ENCODE measurements around the gene ZNF337.

Gene ZNF337

GRCh38 chr20:25696371-25697131, at the start of gene ZNF337:
Gene ZNF337, minus strand, starts transcription at chr20:25696853. Its CDS starts 10,436 bp downstream, at chr20:25686417.
- H3K4me3 ChIP-seq (ENCODE audit: low read length): peak within 1 kb of the TSS; percentile 83
- DNase-seq (ENCODE audit: low read depth, low spot score): peak; percentile 87
- no peaks in the 10 kb centered on the region for H3K27me3 ChIP-seq (ENCODE audit: control insufficient read depth, insufficient read depth, low read length)
- no peak within 1 kb of the TSS for H3K27ac ChIP-seq (ENCODE audit: low read length)
- H3K9me3 ChIP-seq (ENCODE audit: control insufficient read depth, insufficient read depth, low read length): no peaks in the 10 kb centered on the region
- WGBS (ENCODE audit: insufficient coverage, insufficient read length): no CpG with 5 or more reads among the region's 82 CpGs
- no peaks in the 10 kb centered on the region for H3K4me1 ChIP-seq (ENCODE audit: control insufficient read depth, insufficient read depth, low read length)
- H3K36me3 ChIP-seq (ENCODE audit: control insufficient read depth, insufficient read depth, low read length): no peaks in the 10 kb centered on the region; the same call in 1 of the 2 replicates

GRCh38 chr20:25745738-25746137, 49.1 kb upstream of the ZNF337 start:
- H3K4me3 ChIP-seq (ENCODE audit: low read length): no peak overlapping the region
- no peaks in the 10 kb centered on the region for H3K36me3 ChIP-seq (ENCODE audit: control insufficient read depth, insufficient read depth, low read length)
- no peaks in the 10 kb centered on the region for H3K27me3 ChIP-seq (ENCODE audit: control insufficient read depth, insufficient read depth, low read length)
- DNase-seq (ENCODE audit: low read depth, low spot score): no peak
- H3K27ac ChIP-seq (ENCODE audit: low read length): no peak overlapping the region
- WGBS (ENCODE audit: insufficient coverage, insufficient read length): no CpG with 5 or more reads among the region's 1 CpG
- H3K9me3 ChIP-seq (ENCODE audit: control insufficient read depth, insufficient read depth, low read length): no peaks in the 10 kb centered on the region
- no peaks in the 10 kb centered on the region for H3K4me1 ChIP-seq (ENCODE audit: control insufficient read depth, insufficient read depth, low read length)

GRCh38 chr20:25745100-25745499, 48.4 kb upstream of the ZNF337 start:
- WGBS (ENCODE audit: insufficient coverage, insufficient read length): no CpG with 5 or more reads among the region's 4 CpGs
- Histone ChIP-seq H3K9me3 (ENCODE audit: control insufficient read depth, insufficient read depth, low read length) (no peaks in the 10 kb centered on the region), H3K36me3 (ENCODE audit: control insufficient read depth, insufficient read depth, low read length) (no peaks in the 10 kb centered on the region), H3K27me3 (ENCODE audit: control insufficient read depth, insufficient read depth, low read length) (no peaks in the 10 kb centered on the region), H3K4me3 (ENCODE audit: low read length) (no peak overlapping the region), H3K4me1 (ENCODE audit: control insufficient read depth, insufficient read depth, low read length) (no peaks in the 10 kb centered on the region), H3K27ac (ENCODE audit: low read length) (no peak overlapping the region)
- DNase-seq (ENCODE audit: low read depth, low spot score): no peak

- Histone ChIP-seq H3K9me3 (ENCODE audit: control insufficient read depth, insufficient read depth, low read length) (no peaks in the 10 kb centered on the region), H3K27ac (ENCODE audit: low read length) (no peak overlapping the region), H3K27me3 (ENCODE audit: control insufficient read depth, insufficient read depth, low read length) (no peaks in the 10 kb centered on the region), H3K36me3 (ENCODE audit: control insufficient read depth, insufficient read depth, low read length) (no peaks in the 10 kb centered on the region), H3K4me3 (ENCODE audit: low read length) (no peak overlapping the region), H3K4me1 (ENCODE audit: control insufficient read depth, insufficient read depth, low read length) (no peaks in the 10 kb centered on the region)
- DNase-seq (ENCODE audit: low read depth, low spot score): no peak
- no CpG with 5 or more reads among the region's 2 CpGs for WGBS (ENCODE audit: insufficient coverage, insufficient read length)
Observed at GRCh38 chr20:25744261-25744660, 47.6 kb upstream of the ZNF337 start.

- Histone ChIP-seq H3K4me1 (ENCODE audit: control insufficient read depth, insufficient read depth, low read length) (no peaks in the 10 kb centered on the region), H3K27ac (ENCODE audit: low read length) (no peak overlapping the region), H3K4me3 (ENCODE audit: low read length) (no peak overlapping the region), H3K9me3 (ENCODE audit: control insufficient read depth, insufficient read depth, low read length) (no peaks in the 10 kb centered on the region), H3K36me3 (ENCODE audit: control insufficient read depth, insufficient read depth, low read length) (no peaks in the 10 kb centered on the region), H3K27me3 (ENCODE audit: control insufficient read depth, insufficient read depth, low read length) (no peaks in the 10 kb centered on the region)
- DNase-seq (ENCODE audit: low read depth, low spot score): no peak
Observed at GRCh38 chr20:25741088-25741487, 44.4 kb upstream of the ZNF337 start.

GRCh38 chr20:25739615-25740320, 43.1 kb upstream of the ZNF337 start:
- no peak for DNase-seq (ENCODE audit: low read depth, low spot score)
- Histone ChIP-seq H3K36me3 (ENCODE audit: control insufficient read depth, insufficient read depth, low read length) (no peaks in the 10 kb centered on the region), H3K4me3 (ENCODE audit: low read length) (no peak overlapping the region), H3K27ac (ENCODE audit: low read length) (no peak overlapping the region), H3K27me3 (ENCODE audit: control insufficient read depth, insufficient read depth, low read length) (no peaks in the 10 kb centered on the region), H3K9me3 (ENCODE audit: control insufficient read depth, insufficient read depth, low read length) (no peaks in the 10 kb centered on the region), H3K4me1 (ENCODE audit: control insufficient read depth, insufficient read depth, low read length) (no peaks in the 10 kb centered on the region)
- no CpG with 5 or more reads among the region's 3 CpGs for WGBS (ENCODE audit: insufficient coverage, insufficient read length)

- no peaks in the 10 kb centered on the region for H3K4me1 ChIP-seq (ENCODE audit: control insufficient read depth, insufficient read depth, low read length)
- DNase-seq (ENCODE audit: low read depth, low spot score): no peak
- H3K27ac ChIP-seq (ENCODE audit: low read length): no peak overlapping the region
- no peaks in the 10 kb centered on the region for H3K27me3 ChIP-seq (ENCODE audit: control insufficient read depth, insufficient read depth, low read length)
- H3K9me3 ChIP-seq (ENCODE audit: control insufficient read depth, insufficient read depth, low read length): no peaks in the 10 kb centered on the region
- no peak overlapping the region for H3K4me3 ChIP-seq (ENCODE audit: low read length)
- no peaks in the 10 kb centered on the region for H3K36me3 ChIP-seq (ENCODE audit: control insufficient read depth, insufficient read depth, low read length)
- no CpG with 5 or more reads among the region's 2 CpGs for WGBS (ENCODE audit: insufficient coverage, insufficient read length)
Observed at GRCh38 chr20:25738198-25738597, 41.5 kb upstream of the ZNF337 start.

GRCh38 chr20:25733903-25734302, 37.2 kb upstream of the ZNF337 start:
- no peak overlapping the region for H3K4me3 ChIP-seq (ENCODE audit: low read length)
- H3K27ac ChIP-seq (ENCODE audit: low read length): no peak overlapping the region
- no peaks in the 10 kb centered on the region for H3K27me3 ChIP-seq (ENCODE audit: control insufficient read depth, insufficient read depth, low read length)
- H3K4me1 ChIP-seq (ENCODE audit: control insufficient read depth, insufficient read depth, low read length): no peaks in the 10 kb centered on the region
- no peaks in the 10 kb centered on the region for H3K9me3 ChIP-seq (ENCODE audit: control insufficient read depth, insufficient read depth, low read length)
- H3K36me3 ChIP-seq (ENCODE audit: control insufficient read depth, insufficient read depth, low read length): no peaks in the 10 kb centered on the region
- no peak for DNase-seq (ENCODE audit: low read depth, low spot score)

GRCh38 chr20:25730862-25731261, 34.2 kb upstream of the ZNF337 start:
- Histone ChIP-seq H3K9me3 (ENCODE audit: control insufficient read depth, insufficient read depth, low read length) (no peaks in the 10 kb centered on the region), H3K4me1 (ENCODE audit: control insufficient read depth, insufficient read depth, low read length) (no peaks in the 10 kb centered on the region), H3K36me3 (ENCODE audit: control insufficient read depth, insufficient read depth, low read length) (no peaks in the 10 kb centered on the region), H3K4me3 (ENCODE audit: low read length) (no peak overlapping the region), H3K27me3 (ENCODE audit: control insufficient read depth, insufficient read depth, low read length) (no peaks in the 10 kb centered on the region), H3K27ac (ENCODE audit: low read length) (no peak overlapping the region)
- no CpG with 5 or more reads among the region's 1 CpG for WGBS (ENCODE audit: insufficient coverage, insufficient read length)
- DNase-seq (ENCODE audit: low read depth, low spot score): no peak

GRCh38 chr20:25726357-25726756, 29.7 kb upstream of the ZNF337 start:
- Histone ChIP-seq H3K36me3 (ENCODE audit: control insufficient read depth, insufficient read depth, low read length) (no peaks in the 10 kb centered on the region), H3K9me3 (ENCODE audit: control insufficient read depth, insufficient read depth, low read length) (no peaks in the 10 kb centered on the region), H3K27ac (ENCODE audit: low read length) (no peak overlapping the region), H3K4me3 (ENCODE audit: low read length) (no peak overlapping the region), H3K27me3 (ENCODE audit: control insufficient read depth, insufficient read depth, low read length) (no peaks in the 10 kb centered on the region), H3K4me1 (ENCODE audit: control insufficient read depth, insufficient read depth, low read length) (no peaks in the 10 kb centered on the region)
- WGBS (ENCODE audit: insufficient coverage, insufficient read length): no CpG with 5 or more reads among the region's 1 CpG
- DNase-seq (ENCODE audit: low read depth, low spot score): no peak

GRCh38 chr20:25725639-25726038, 29.0 kb upstream of the ZNF337 start:
- Histone ChIP-seq H3K4me3 (ENCODE audit: low read length) (no peak overlapping the region), H3K9me3 (ENCODE audit: control insufficient read depth, insufficient read depth, low read length) (no peaks in the 10 kb centered on the region), H3K36me3 (ENCODE audit: control insufficient read depth, insufficient read depth, low read length) (no peaks in the 10 kb centered on the region), H3K27me3 (ENCODE audit: control insufficient read depth, insufficient read depth, low read length) (no peaks in the 10 kb centered on the region), H3K4me1 (ENCODE audit: control insufficient read depth, insufficient read depth, low read length) (no peaks in the 10 kb centered on the region), H3K27ac (ENCODE audit: low read length) (no peak overlapping the region)
- DNase-seq (ENCODE audit: low read depth, low spot score): no peak
